HG03196 (cell line): ENCODE results near the gene FADS1.

ENCODE experiments used
- ATAC-seq: cut with Tn5 transposase; IDR thresholded peaks from one replicate; pipeline ENCODE4 v1.9.1; 2021; ENCODE audit not compliant: unreplicated experiment

FADS1 gene

DNA sequence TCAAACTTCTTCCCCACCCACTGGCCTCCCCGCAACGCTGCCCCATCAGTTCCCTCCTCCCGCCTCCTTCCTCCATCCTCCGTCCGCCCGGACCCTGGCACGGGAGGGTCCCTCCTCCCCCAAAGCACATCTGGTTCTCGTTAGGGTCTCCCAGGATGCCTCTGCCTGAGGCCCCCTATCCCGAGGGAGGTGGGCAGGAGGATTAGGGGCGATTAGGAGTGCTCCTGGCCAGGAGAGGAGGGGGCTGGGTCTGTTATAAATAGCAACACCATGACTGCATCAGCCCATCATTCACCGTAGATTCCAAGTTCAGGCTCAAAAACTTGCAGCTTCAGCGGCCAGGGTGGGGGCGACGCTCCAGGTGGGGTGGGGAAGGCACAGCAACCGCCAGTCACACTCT is 54.0 kb downstream of the FADS1 start:
- no peak for ATAC-seq

DNA sequence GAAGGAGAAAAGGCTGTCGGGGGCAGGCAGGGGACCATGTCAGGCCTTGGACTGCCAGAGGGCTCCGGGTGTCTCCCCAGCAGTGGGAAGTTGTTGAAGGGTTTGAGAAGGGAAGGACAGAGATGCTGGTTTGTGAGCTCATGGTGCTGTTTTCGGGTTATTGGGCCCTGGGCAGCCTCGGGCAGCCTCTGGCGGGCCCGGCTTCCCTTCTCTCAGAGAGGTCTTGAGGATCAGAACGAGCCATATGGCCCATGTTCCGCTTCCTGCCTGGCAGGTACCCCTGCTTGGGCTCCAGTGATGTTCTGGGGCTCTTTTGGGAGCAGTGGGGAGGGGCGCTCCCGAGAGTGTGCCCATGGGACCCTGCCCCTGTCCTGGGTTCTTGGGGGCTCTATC is 54.6 kb downstream of the FADS1 start:
- no peak for ATAC-seq

DNA sequence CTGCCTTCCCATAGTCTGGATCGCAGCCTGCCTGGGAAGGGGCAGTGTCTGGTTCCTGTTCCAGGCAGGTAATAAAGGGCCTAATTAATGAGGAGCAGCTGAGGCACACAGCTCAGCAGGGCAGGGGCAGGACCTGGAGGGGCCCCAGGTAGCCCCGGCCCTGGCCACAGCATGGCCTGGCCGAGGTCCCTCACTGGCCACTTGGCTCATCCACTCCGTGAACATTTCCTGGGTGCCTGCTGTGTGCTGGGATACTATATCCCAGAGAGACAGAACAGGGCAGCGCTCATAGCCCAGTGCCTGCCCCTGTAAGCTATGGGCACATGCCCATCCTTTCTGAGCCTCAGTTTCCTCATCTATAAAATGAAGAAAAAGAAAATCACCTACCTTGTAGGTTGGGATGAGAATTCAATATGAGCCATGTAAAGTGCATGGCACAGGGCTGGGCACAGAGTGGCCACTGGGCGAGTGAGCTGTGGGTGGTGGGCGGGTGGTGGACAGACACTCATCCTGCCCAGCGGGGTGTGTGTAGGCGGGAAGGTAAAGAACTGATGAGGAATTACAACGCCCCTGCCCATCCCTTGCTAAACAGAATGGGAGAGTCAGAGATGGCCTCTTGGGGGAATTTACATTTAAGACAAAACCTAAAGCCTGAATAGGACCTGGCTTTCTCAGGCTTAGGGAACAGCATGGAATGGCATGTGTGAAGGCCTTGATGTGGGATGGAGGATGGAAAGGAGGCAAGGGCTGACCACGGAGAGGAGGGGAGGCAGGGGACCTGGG is 55.2 kb downstream of the FADS1 start:
- no peak for ATAC-seq

DNA sequence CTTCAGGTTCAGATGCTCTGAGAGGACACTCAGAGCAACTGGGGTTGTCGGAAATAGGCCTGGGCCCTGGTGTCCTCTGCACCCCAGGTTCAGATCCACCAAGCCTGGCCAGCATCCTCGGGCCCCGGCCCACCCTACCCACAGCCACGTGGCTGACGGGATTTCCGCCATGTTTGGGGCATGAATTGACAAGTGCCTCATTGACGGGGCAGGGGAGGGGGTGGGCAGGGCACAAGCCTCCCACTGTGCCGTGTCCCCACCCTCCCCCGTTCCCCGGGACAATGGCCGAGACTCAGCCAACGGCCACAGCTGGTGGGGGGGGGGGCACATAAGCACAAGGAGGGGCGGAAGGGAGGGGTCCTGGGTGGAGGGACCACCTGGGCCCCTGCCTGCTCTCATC is 55.9 kb downstream of the FADS1 start:
- no peak for ATAC-seq

DNA sequence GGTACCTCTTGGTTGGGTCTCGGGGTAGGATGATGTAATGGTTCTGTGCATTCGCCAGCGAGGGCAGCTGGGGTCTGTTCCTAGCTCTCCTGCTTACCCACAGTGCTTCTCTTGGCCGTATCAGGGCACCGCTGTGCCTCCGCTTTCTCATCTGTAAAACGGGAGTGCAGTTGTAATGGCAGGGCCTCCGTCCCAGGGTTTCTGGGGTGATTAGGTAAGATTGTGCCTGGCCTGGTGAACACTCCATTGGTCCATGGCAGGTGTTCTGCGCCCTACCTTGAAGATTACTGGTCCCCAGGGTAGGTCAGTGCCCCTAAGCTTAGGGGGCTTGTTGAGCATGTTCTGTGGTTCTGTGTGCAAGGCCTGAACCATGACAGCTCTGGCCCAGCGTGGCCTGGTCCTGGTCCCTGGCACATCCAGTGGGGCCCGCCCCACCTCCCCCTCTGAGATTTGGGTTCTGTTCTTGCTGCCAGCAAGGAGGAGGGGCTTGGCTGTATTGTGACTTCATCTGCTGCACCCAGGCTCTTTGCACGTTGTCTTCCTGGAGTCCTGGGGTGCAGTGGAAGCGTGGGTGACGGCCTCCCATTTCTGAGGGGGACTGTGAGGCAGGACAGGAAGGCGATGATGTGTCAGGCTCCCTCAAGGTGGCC is 59.5 kb downstream of the FADS1 start:
- no peak for ATAC-seq

DNA sequence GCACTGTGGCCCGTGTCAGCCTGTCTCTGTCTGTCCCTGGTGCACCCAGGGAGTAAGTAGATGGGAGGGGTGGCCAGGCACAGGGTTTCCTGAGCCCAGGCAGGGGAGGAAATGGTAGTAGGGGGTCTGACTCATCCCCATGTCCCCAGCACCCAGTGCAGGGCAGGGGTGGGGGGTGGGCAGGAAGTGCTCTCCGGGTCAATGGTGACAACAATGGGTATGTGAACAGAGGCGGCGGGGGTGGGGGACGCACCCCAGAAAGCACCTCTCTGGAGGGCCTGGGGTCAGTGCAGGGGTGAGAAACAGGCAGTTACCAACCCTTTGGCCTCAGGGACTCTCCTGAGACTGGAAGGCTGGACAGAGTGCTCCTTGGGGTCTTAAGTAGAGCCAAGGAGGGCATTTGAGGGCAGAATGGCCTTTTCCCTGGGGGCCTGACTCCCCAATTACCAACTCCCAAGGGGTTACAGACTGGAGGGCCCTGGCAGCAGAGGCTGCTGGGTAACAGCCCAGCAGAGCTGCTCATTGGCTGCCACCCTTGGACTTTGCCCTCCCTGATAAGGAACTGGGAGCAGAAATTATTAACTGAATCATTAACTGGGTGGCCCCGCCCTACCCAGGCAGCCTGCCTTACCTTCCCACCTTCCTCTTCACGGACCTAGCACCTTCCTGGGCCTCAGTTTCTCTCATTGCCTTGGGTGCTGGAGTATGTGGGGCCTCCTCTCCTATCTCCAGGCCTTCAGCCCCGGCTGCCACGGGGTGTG is 60.2 kb downstream of the FADS1 start:
- ATAC-seq: peak; percentile 48

DNA sequence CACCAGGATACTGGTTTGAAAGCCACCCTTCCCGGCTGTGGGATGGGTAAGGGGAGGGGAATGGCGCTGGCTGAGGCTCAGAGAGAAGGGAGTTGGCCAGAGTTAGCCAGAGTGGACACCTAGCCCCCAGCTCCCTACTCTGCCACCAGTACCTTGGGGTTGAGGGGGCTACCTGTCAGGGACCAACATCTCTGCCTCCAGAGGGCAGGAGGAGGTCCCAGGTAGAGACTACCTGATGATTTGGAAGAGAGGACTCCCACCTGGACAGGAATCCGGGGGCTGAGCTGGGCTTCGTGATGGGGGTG is 60.7 kb downstream of the FADS1 start:
- no peak for ATAC-seq

DNA sequence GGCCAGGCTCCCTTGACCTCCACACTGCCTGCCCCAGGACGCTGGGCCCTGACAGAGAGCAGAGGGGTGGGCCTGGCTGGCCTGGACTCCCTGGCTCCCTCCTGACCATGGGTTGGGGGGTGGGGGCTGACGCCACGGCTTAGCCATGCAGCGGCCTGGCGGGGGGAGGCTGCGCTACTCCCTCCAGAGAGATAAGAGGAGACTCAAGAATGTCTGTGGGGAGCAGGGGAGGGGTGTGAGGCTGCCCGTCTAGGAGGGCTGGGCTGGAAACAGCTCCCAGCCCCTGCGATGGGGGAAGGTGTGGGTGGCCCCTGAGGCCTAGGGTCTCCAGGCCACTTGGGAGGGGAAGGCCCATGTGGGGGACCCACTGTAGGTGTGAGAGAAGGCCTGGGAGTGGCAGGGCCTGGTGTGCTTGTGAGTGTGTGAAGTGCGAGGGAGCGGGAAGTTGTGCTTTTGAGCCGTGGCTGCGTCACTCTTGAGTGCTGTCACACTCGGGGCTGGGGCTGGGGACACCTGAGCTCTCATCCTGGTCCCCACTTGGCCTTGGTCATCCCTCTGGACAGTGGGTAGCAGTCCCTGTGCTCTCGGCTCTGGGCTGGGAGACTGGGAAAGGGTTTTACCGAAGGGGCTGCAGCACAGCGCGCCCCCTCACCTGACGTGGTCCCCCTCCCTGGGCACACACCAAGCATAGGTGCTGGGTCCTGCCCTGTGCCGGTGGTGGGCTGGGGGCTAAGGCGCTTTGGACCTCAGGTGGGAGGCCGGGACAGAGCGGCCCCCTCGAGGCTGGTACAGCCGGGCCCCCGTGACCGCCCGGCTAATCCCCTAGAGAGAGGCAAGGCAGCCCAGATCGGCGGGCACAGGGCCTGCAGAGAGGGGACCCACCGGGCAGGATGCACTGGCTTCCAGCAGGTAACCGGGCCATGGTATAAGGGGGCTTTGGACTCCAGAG is 62.0 kb downstream of the FADS1 start:
- no peak for ATAC-seq

DNA sequence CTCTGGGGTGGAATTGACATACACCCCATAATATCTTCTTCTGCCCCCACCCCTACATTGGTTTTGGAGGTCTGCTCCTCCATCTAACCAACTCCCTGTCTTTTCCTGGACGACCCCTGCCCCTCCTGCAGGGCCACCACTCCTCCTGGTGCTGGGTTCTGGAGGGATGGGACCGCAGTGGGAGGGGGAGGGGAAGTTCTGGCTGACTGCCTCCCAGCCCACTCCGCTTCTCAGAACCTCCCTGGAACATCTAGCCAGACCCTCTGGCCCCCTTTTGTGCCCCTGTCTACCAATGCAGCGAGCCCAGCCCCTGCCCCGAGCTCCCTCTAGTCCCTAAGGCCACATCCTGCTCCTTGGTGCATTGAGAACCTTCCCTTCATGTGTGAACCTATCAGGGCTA is 63.1 kb downstream of the FADS1 start:
- ATAC-seq: no peak

DNA sequence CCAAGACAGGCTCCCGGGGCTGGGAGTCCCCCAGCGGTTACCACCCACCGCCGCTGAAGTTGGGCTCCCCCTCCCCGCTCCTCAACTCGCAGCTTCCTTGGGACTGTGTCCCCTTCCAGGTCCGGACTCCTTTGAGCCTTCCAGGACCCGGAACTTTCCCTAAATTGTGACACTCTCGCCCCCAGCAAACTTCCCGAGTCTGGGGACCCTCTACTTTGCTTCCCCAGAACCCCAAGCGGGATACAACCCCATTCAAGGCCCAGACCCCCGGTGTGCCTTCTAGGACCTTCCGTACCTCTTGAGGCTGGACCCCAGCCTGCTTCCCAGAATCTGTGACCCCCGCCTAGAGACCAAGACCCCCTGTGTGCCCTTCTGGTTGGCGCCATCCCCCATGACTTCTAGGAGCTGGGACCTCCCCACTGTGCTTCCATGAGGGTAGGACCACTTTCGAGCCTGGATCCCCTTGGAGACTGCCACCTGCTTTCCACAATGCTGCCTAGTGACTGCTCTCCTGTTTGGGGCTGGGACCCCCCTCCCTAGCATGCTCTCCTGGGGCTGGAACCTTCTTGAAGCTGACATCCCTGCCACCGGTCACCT is 63.8 kb downstream of the FADS1 start:
- no peak for ATAC-seq

DNA sequence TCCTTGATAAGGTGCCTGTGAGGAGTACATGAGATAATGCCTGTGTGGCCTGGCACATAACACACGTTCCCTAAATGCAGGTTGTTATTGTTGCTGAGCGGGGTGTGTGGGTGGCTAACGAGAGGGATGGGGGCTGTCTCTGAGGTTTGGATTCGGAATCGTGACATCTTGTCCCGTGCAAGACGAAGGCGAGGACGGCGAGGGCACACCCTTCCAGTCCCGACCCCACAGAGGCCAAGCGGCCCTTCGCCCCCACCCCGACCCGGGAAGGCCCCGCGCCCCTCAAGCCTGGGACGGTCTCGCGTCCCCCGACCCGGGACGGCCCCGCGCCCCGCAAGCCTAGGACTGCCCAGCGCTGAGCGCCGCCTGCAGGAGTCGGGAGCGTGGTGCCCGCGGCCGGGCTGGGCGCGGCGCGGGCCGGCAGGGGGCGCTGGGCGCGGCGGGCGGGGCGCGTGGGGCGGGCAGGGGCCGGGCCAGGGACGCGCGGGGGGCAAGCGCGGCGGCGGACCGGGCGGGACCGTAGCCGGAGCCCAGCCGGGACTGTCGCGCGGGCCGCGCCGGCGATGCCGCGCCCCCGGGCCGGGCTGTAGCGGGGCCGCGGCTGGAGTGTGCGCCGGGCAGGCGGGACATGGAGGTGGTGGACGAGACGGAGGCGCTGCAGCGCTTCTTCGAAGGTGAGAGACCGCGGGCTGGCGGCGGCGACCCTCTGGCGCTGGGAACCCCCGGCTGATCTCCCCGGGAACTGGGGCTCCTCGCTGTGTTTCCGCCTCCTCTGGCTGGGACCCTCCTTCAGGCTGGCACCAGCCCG is 64.5 kb downstream of the FADS1 start, which contains the start of gene MYRF:
TSS of gene MYRF (plus strand) at position 520 of the 808 bp plus-strand sequence. CDS start at position 629, 109 bp downstream.
- ATAC-seq: no peak

DNA sequence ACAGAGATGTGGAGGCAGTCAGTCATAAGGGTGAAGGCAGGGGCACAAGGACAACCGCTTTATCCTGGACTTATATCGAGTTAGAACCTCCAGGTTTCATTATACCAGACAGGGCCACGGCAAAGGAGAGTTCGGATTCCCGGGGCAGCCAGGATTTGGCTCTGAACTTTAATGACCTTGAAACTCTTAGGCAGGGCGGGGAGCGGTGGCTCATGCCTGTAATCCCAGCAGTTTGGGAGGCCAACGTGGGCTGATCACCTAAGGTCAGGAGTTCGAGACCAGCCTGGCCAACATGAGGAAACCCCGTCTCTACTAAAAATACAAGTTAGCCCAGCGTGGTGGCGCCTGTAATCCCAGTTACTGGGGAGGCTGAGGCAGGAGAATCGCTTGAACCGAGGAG is 65.4 kb downstream of the FADS1 start:
- ATAC-seq: no peak

DNA sequence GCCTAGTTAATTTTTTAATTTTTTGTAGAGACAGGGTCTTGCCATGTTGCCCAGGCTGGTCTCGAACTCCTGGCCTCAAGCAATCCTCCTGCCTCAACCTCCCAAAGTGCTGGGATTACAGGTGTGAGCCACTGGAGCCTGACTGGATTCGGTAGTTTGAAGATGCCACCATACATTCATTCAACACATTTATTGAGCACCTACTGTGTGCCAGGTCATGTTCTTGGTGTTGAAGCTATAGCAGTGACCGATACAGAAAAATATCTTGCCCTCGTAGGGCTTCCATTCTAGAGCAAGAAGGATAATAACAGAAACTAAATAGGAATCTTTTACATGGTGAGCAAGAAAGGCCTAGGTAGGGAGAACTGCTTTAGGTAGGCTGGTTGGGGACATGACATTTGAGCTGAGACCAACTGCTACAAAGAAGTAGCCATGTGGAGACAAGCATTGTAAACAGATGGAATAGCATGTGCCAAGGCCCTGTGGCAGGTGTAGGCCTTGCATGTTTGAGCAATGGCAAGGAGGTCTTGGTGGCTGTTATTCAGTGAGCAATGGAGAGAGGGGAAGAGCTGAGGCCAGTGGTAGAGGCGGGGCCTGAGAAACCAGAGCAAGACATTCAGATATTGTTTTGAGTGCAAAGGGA is 66.1 kb downstream of the FADS1 start:
- no peak for ATAC-seq
